NB4 (cell line): ENCODE measurements around the gene ADORA1.

Experiments
- POLR2A ChIP-seq: IDR thresholded peaks from 2 replicates; pipeline ENCODE4 v1.6.1; 2011; ENCODE audit warnings: mild to moderate bottlenecking; ENCODE audit not compliant: insufficient read length; ENCODE audit errors: extremely low read depth
- TF ChIP-seq, protein P1 (sequence below): IDR thresholded peaks from one replicate; pipeline ENCODE4 v1.5.1; 2012; ENCODE audit warnings: low read depth, low read length

DNA sequence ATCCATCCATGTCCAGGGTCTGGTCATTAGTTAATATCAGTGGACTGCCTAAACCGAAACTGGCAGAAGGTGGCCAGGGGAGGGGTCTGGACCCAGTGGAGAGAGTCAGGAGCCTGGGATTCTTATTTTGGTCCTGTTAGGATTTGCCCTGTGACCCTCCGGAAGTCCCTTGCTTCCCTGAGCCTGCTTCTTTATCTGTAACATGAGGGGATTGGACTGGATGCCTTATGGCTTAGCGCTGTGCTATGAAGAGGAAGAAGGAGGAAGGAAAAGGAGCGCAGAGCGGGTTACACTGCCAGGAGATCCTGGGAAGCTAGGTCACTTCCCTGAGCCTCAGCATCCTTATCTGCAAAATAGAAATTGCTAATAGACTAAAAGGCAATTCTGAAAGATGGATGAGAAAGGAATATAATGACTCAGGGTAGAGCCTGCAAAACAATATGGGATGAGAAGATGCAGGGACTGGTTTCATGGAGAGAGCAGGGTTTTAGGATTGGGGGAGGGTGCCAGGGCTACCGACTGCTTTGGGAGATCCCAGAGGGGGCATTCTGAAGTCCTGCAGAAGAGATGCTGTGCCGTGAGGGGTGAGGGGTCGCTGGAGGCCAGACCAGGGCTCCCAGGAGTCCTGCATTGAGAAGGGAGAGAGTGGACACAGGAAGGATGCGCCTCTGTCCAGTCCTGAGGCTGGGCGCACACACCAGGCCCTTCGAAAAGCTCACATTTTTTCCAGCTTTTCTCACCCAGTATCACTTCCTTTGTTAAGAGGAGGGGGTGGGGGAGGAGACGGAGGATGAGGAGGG lies 460 bp upstream of the ADORA1 start:
- TF ChIP-seq POLR2A = no peak
- TF ChIP-seq, protein P1, sequence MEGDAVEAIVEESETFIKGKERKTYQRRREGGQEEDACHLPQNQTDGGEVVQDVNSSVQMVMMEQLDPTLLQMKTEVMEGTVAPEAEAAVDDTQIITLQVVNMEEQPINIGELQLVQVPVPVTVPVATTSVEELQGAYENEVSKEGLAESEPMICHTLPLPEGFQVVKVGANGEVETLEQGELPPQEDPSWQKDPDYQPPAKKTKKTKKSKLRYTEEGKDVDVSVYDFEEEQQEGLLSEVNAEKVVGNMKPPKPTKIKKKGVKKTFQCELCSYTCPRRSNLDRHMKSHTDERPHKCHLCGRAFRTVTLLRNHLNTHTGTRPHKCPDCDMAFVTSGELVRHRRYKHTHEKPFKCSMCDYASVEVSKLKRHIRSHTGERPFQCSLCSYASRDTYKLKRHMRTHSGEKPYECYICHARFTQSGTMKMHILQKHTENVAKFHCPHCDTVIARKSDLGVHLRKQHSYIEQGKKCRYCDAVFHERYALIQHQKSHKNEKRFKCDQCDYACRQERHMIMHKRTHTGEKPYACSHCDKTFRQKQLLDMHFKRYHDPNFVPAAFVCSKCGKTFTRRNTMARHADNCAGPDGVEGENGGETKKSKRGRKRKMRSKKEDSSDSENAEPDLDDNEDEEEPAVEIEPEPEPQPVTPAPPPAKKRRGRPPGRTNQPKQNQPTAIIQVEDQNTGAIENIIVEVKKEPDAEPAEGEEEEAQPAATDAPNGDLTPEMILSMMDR = no peak
